ENCODE data around the gene TGFA. TPM values are rescaled to one million over a fixed set of nuclear protein-coding genes. Genes with fewer than 3 reads are reported as not detected.

The TGFA gene
- total RNA-seq, 4 donors from 2014 or later, result 0.46 to 2.0 (median 1.3) TPM

- Histone ChIP-seq H3K9me3 (no peaks in the 10 kb centered on the region), H3K36me3 (no peaks in the 10 kb centered on the region), H3K27ac (replicated peaks in 1 of 4) (no peak overlapping the region), H3K27me3 (no peaks in the 10 kb centered on the region), H3K4me1 (no peaks in the 10 kb centered on the region), H3K4me3 (no peak overlapping the region)
- peak; percentile 31 for DNase-seq (ENCODE audit: extremely low spot score)
- WGBS, result 73% methylated on average over 3 of the region's 3 CpGs
- TF ChIP-seq POLR2A (IDR thresholded peaks at IDR 0.05; ENCODE audit: low read depth), result no peak
- TF ChIP-seq EP300 (IDR thresholded peaks at IDR 0.05), result no peak
- no peak for TF ChIP-seq CTCF (IDR thresholded peaks at IDR 0.05)
- TF ChIP-seq POLR2AphosphoS5 (IDR thresholded peaks at IDR 0.05), result no peak
- intact Hi-C loops (cut with DNase I), result no loop called here
Measured at GRCh38 chr2:70528929-70529328, 24.7 kb downstream of the TGFA start.

- intact Hi-C loops (cut with DNase I), result no loop called here
- Histone ChIP-seq H3K9me3 (no peaks in the 10 kb centered on the region), H3K27me3 (no peaks in the 10 kb centered on the region), H3K27ac (replicated peaks in 1 of 4) (no peak overlapping the region), H3K4me3 (no peak overlapping the region), H3K4me1 (no peaks in the 10 kb centered on the region), H3K36me3 (no peaks in the 10 kb centered on the region)
- DNase-seq (ENCODE audit: extremely low spot score), result peak; percentile 77
- WGBS, result 83% methylated on average over 7 of the region's 7 CpGs
- no peak for TF ChIP-seq EP300 (IDR thresholded peaks at IDR 0.05)
- TF ChIP-seq CTCF (IDR thresholded peaks at IDR 0.05), result no peak
- no peak for TF ChIP-seq POLR2A (IDR thresholded peaks at IDR 0.05; ENCODE audit: low read depth)
- no peak for TF ChIP-seq POLR2AphosphoS5 (IDR thresholded peaks at IDR 0.05)
Measured at GRCh38 chr2:70528276-70528675, 25.4 kb downstream of the TGFA start.

GRCh38 chr2:70527447-70528080 is 26.1 kb downstream of the TGFA start:
- Histone ChIP-seq H3K36me3 (no peaks in the 10 kb centered on the region), H3K9me3 (no peaks in the 10 kb centered on the region), H3K4me3 (no peak overlapping the region), H3K27me3 (no peaks in the 10 kb centered on the region), H3K27ac (replicated peaks in 1 of 4) (no peak overlapping the region), H3K4me1 (no peaks in the 10 kb centered on the region)
- WGBS, result 57% methylated on average over 3 of the region's 4 CpGs
- TF ChIP-seq EP300 (IDR thresholded peaks at IDR 0.05), result no peak
- TF ChIP-seq POLR2AphosphoS5 (IDR thresholded peaks at IDR 0.05), result no peak
- no peak for TF ChIP-seq POLR2A (IDR thresholded peaks at IDR 0.05; ENCODE audit: low read depth)
- peak; percentile 47 for DNase-seq (ENCODE audit: extremely low spot score)
- intact Hi-C loops (cut with DNase I), result no loop called here

- 49% methylated on average over 3 of the region's 3 CpGs for WGBS
- Histone ChIP-seq H3K4me1 (no peaks in the 10 kb centered on the region), H3K27ac (replicated peaks in 1 of 4) (no peak overlapping the region), H3K27me3 (no peaks in the 10 kb centered on the region), H3K9me3 (no peaks in the 10 kb centered on the region), H3K4me3 (no peak overlapping the region), H3K36me3 (no peaks in the 10 kb centered on the region)
- intact Hi-C loops (cut with DNase I), result no loop called here
- peak; percentile 74 for DNase-seq (ENCODE audit: extremely low spot score)
- TF ChIP-seq EP300 (IDR thresholded peaks at IDR 0.05) (no peak), CTCF (IDR thresholded peaks at IDR 0.05) (no peak), POLR2AphosphoS5 (IDR thresholded peaks at IDR 0.05) (no peak), POLR2A (IDR thresholded peaks at IDR 0.05; ENCODE audit: low read depth) (no peak)
Measured at GRCh38 chr2:70526126-70526525, 27.5 kb downstream of the TGFA start.

DNA sequence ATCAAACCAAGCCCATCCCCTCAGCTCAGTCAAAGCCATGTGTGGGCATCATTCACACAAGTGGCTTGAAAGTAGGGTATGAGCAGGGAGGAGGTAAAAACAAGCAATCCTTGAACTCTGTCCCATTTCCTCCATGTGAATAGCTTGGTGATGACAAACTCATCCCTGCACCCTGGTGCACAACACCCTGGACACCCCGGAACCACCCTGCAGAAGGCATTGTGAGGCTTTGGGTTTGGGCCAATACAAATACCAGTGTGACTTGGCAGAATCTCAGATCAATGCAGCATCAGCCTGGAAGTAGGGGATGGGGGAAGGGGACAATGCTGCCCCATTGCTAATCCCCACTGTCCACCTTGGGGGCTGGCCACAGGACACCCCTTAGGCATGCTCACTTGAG is 28.6 kb downstream of the TGFA start:
- no peaks in the 10 kb centered on the region for H3K4me1 ChIP-seq
- H3K4me3 ChIP-seq, result no peak overlapping the region
- H3K9me3 ChIP-seq, result no peaks in the 10 kb centered on the region
- no peaks in the 10 kb centered on the region for H3K36me3 ChIP-seq
- intact Hi-C loops (cut with DNase I), result no loop called here
- DNase-seq (ENCODE audit: extremely low spot score), result no peak
- no peaks in the 10 kb centered on the region for H3K27me3 ChIP-seq
- no peak overlapping the region for H3K27ac ChIP-seq (replicated peaks in 1 of 4)
- WGBS, result 73% methylated on average over 1 of the region's 1 CpG
- TF ChIP-seq POLR2A (IDR thresholded peaks at IDR 0.05; ENCODE audit: low read depth), result no peak
- no peak for TF ChIP-seq CTCF (IDR thresholded peaks at IDR 0.05)
- no peak for TF ChIP-seq EP300 (IDR thresholded peaks at IDR 0.05)
- TF ChIP-seq POLR2AphosphoS5 (IDR thresholded peaks at IDR 0.05), result no peak

Measured in esophagus muscularis mucosa (tissue), 4 donors.